Heart right ventricle (tissue), 16 donors: ENCODE measurements around the gene CTBP1. TPM values are rescaled to one million over a fixed set of nuclear protein-coding genes. Genes with fewer than 3 reads are reported as not detected.

Experiments
- ATAC-seq, 8 donors: fragments of 200-7000 bp; cut with Tn5 transposase; one replicate each; pipeline ENCODE4 v1.9.1; 2020; ENCODE audit warnings: mild to moderate bottlenecking in 8 of 8, moderate library complexity in 8 of 8, moderate number of reproducible peaks in 1 of 8
- DNase-seq, 2 donors: peaks; one replicate each; pipeline ENCODE4 v3.0.0-alpha.2; 2020
- H3K27ac ChIP-seq, 10 donors: fragments of 200-600 bp; sonication (generic) in 2 of 10; one replicate each; pipeline versions ENCODE4 v1.5.0 to v1.8.0; 2020 to 2022; ENCODE audit warnings: mild to moderate bottlenecking in 3 of 10
- H3K27me3 ChIP-seq, 7 donors: fragments of 200-600 bp; one replicate each; pipeline ENCODE4 v1.8.0; 2021 to 2022; ENCODE audit warnings: mild to moderate bottlenecking in 2 of 7
- H3K36me3 ChIP-seq, 9 donors: fragments of 200-600 bp; sonication (generic) in 1 of 9; one replicate each; pipeline versions ENCODE4 v1.5.0 to v1.8.0; 2020 to 2022; ENCODE audit warnings: mild to moderate bottlenecking in 2 of 9
- H3K4me1 ChIP-seq, 9 donors: fragments of 200-600 bp; sonication (generic) in 1 of 9; one replicate each; pipeline versions ENCODE4 v1.5.0 to v1.8.0; 2020 to 2022; ENCODE audit warnings: mild to moderate bottlenecking in 4 of 9
- H3K4me3 ChIP-seq, 10 donors: fragments of 200-600 bp; sonication (generic) in 2 of 10; one replicate each; pipeline versions ENCODE4 v1.5.0 to v1.8.0; 2020 to 2022; ENCODE audit warnings: mild to moderate bottlenecking in 7 of 10, moderate library complexity in 2 of 10
- H3K9me3 ChIP-seq, 11 donors: fragments of 200-600 bp in 10 of 11; sonication (generic) in 2 of 11; one replicate each; pipeline versions ENCODE4 v1.5.0 to v1.8.0; 2013 to 2022; ENCODE audit warnings: mild to moderate bottlenecking in 2 of 11, control low read depth in 1 of 11, moderate library complexity in 1 of 11
- CTCF ChIP-seq, 9 donors: fragments of 200-600 bp; sonication (generic) in 2 of 9; IDR thresholded peaks; one replicate each; pipeline versions ENCODE4 v1.5.0 to v1.8.0; 2021 to 2022; ENCODE audit warnings: antibody characterized with exemption in 9 of 9, mild to moderate bottlenecking in 5 of 9, moderate library complexity in 1 of 9
- WGBS, 2 donors: extraction: QIAGEN DNeasy Blood & Tissue Kit; methylation state at CpG; one replicate each; pipeline ENCODE4 v1.1.7; 2013; ENCODE audit warnings: inconsistent platforms in 1 of 2; 5-methylcytosine and 5-hydroxymethylcytosine counted together
- intact Hi-C, 10 donors: fragments of 100-400 bp; cut with DNase I; formaldehyde crosslinking; loops; one replicate each; pipeline versions ENCODE4 v1.11.1 to v1.14.2; 2022
- polyA plus RNA-seq, 2 donors: library from polyadenylated mRNA; stranded (reverse); fragments of 200-250 nt; gene quantifications; one replicate each; pipeline ENCODE4 v1.2.3, GENCODE V29; 2013
- total RNA-seq, 10 donors: library from RNA; stranded (reverse); fragmentation: NEBNext Ultra II Directional in 3 of 10; extraction: Animal tissue kit (Norgen Biotek cat#: 25700) in 3 of 10; gene quantifications; one replicate each; pipeline versions ENCODE4 v1.2.1 to v1.2.4, GENCODE V29; 2021 to 2023
- donor health status: Arrhythmogenic right ventricular cardiomyopathy.
- donor health status: ischemic (EF 13 %, LVEDD 7.1; RV severe dilation, severe dysfunction).
- donor health status: healthy with polysubstance abuse.
- donor health status: DM: no; HTN: yes; CAD: no.
- donor health status: DM: no; HTN: no; CAD: no.
- donor health status: ischemic (EF 25% LVEDD 6.9; RV normal size, moderate dysfunction).
- donor health status: ischemic (EF 25% LVEDD 5.7; RV mildly dilated, moderate dysfunction).
- donor health status: healthy.
- donor health status: DM: yes; HTN: yes; CAD: no.
- donor health status: Ischemic cardiomyopathy.
- donor health status: ischemic (EF 35%, LVEDD 5.7; RV mildly dilated, moderate dysfunction).
- donor health status: nonischemic (EF 11% LVEDD 7.7; RV severe dilation, severe dysfunction).
- donor health status: DM: yes; HTN: yes; CAD: no.
- donor health status: PGD.
- donor health status: ischemic (EF 29% LVEDD 5.4; RV normal size, mild dysfunction).
- donor health status: nonischemic (EF 23%, LVEDD 6.1; RV moderate dilation, normal function).

CTBP1 gene
- total and polyA plus RNA-seq, 12 donors, result 98.6 to 132 (median 121) TPM

- no peaks in the 10 kb centered on the region for H3K27me3 ChIP-seq
- H3K4me3 ChIP-seq, result peak overlapping the region in 9 of 10 donors; percentile 70 to 96 (median 88)
- ATAC-seq (peak in 2 of 8 donors; percentile 10 to 37), DNase-seq (peak in 1 of 2 donors; percentile 10)
- H3K36me3 ChIP-seq, result peaks cover 0 to 9% (median 0%) of the 10 kb centered on the region in 9 donors
- H3K27ac ChIP-seq, result peak overlapping the region in 8 of 10 donors; percentile 93 to 99 (median 98)
- peaks cover 62 to 82% (median 77%) of the 10 kb centered on the region in 9 donors for H3K4me1 ChIP-seq
- 54 to 55% methylated on average over 24 of the region's 24 CpGs for WGBS, 2 donors
- no peaks in the 10 kb centered on the region for H3K9me3 ChIP-seq
- TF ChIP-seq CTCF (IDR thresholded peaks at IDR 0.05), result no peak
- intact Hi-C loops, result loop anchor here in 8 of 10 donors (2.0 to 5.0 kb wide), 6 partner anchors 34 to 101 kb away; partner anchors contain the start of genes SPON2 (in 2 of the 8) and UVSSA (in 1 of the 8)
Observed at GRCh38 chr4:1246111-1246881, 2.6 kb downstream of the CTBP1 start.

GRCh38 chr4:1245481-1246051, 3.4 kb downstream of the CTBP1 start:
- peaks cover 0 to 13% (median 7%) of the 10 kb centered on the region in 9 donors for H3K36me3 ChIP-seq
- DNase-seq (peak; percentile 5 to 17), ATAC-seq (no peak)
- intact Hi-C loops, result loop anchor here in 8 of 10 donors (2.0 to 5.0 kb wide), 6 partner anchors 33 to 102 kb away; partner anchors contain the start of genes SPON2 (in 2 of the 8) and UVSSA (in 1 of the 8)
- TF ChIP-seq CTCF (IDR thresholded peaks at IDR 0.05), result no peak
- peak overlapping the region in 6 of 10 donors; percentile 51 to 99 (median 98) for H3K27ac ChIP-seq
- no peaks in the 10 kb centered on the region for H3K27me3 ChIP-seq
- H3K4me3 ChIP-seq, result peak overlapping the region in 2 of 10 donors; percentile 96
- 79 to 83% methylated on average over 26 of the region's 26 CpGs for WGBS, 2 donors
- no peaks in the 10 kb centered on the region for H3K9me3 ChIP-seq
- H3K4me1 ChIP-seq, result peaks cover 56 to 81% (median 71%) of the 10 kb centered on the region in 9 donors

- peaks cover 0 to 15% (median 9%) of the 10 kb centered on the region in 9 donors for H3K36me3 ChIP-seq
- intact Hi-C loops, result loop anchor here in 7 of 10 donors (5.0 kb wide), 5 partner anchors 33 to 102 kb away; partner anchors contain the start of genes SPON2 (in 1 of the 7) and UVSSA (in 1 of the 7)
- WGBS, 2 donors, result 78 to 82% methylated on average over 19 of the region's 19 CpGs
- DNase-seq, result peak; percentile 3 to 9
- no peaks in the 10 kb centered on the region for H3K9me3 ChIP-seq
- no peaks in the 10 kb centered on the region for H3K27me3 ChIP-seq
- no peak for TF ChIP-seq CTCF (IDR thresholded peaks at IDR 0.05)
- H3K27ac ChIP-seq, result no peak overlapping the region
- H3K4me1 ChIP-seq, result peaks cover 50 to 75% (median 66%) of the 10 kb centered on the region in 9 donors
- no peak for ATAC-seq
- no peak overlapping the region for H3K4me3 ChIP-seq
Observed at GRCh38 chr4:1244978-1245471, 3.9 kb downstream of the CTBP1 start.
